Stimulated activated CD8-positive, alpha-beta memory T cell treated with anti-CD3 and anti-CD28 coated beads, Interleukin-7, amount 100 ng/mL, for 48 hours (primary cell): ENCODE data around the gene MMP26.

Source experiments
- DNase-seq, 2 donors: peaks; one replicate each; pipeline ENCODE4 v3.0.0-alpha.2; 2020; ENCODE audit warnings: low read depth in 1 of 2; ENCODE audit errors: extremely low read depth in 1 of 2

MMP26 gene

GRCh38 chr11:4704054-4704789 is at the start of gene MMP26:
MMP26 (plus strand) TSS chr11:4704784.
- no peak for DNase-seq

GRCh38 chr11:4658629-4659445 is 45.7 kb upstream of the MMP26 start:
- no peak for DNase-seq

GRCh38 chr11:4662876-4663275 is 41.7 kb upstream of the MMP26 start:
- no peak for DNase-seq

GRCh38 chr11:4664183-4664582 is 40.4 kb upstream of the MMP26 start:
- DNase-seq, result no peak

- no peak for DNase-seq
Observed at GRCh38 chr11:4664786-4665185, 39.8 kb upstream of the MMP26 start.

GRCh38 chr11:4665424-4665823 is 39.2 kb upstream of the MMP26 start:
- DNase-seq, result no peak

- no peak for DNase-seq
Observed at GRCh38 chr11:4671741-4672140, 32.8 kb upstream of the MMP26 start.

- no peak for DNase-seq
Observed at GRCh38 chr11:4672470-4672869, 32.1 kb upstream of the MMP26 start.

- no peak for DNase-seq
Observed at GRCh38 chr11:4673781-4674180, 30.8 kb upstream of the MMP26 start.

- DNase-seq, result no peak
Observed at GRCh38 chr11:4677948-4678347, 26.6 kb upstream of the MMP26 start.

- no peak for DNase-seq
Observed at GRCh38 chr11:4680341-4680740, 24.2 kb upstream of the MMP26 start.

- no peak for DNase-seq
Observed at GRCh38 chr11:4682623-4683419, 21.8 kb upstream of the MMP26 start.

GRCh38 chr11:4684631-4685285 is 19.8 kb upstream of the MMP26 start:
- no peak for DNase-seq

GRCh38 chr11:4695442-4695841 is 9.1 kb upstream of the MMP26 start:
- DNase-seq, result no peak

GRCh38 chr11:4697585-4697984 is 7.0 kb upstream of the MMP26 start, which contains the start of gene OR51E2:
OR51E2 (minus strand) TSS chr11:4697853; CDS start chr11:4682711, 15,142 bp downstream.
- no peak for DNase-seq

- no peak for DNase-seq
Observed at GRCh38 chr11:4699697-4700435, 4.7 kb upstream of the MMP26 start.

- DNase-seq, result no peak
Observed at GRCh38 chr11:4700436-4700820, 4.2 kb upstream of the MMP26 start.

- DNase-seq, result no peak
Observed at GRCh38 chr11:4704790-4705334, 278 bp downstream of the MMP26 start.

- no peak for DNase-seq
Observed at GRCh38 chr11:4713241-4713640, 8.7 kb downstream of the MMP26 start.

- DNase-seq, result no peak
Observed at GRCh38 chr11:4714300-4714699, 9.7 kb downstream of the MMP26 start.
